ENCODE measurements around the gene OSTM1.

DNA sequence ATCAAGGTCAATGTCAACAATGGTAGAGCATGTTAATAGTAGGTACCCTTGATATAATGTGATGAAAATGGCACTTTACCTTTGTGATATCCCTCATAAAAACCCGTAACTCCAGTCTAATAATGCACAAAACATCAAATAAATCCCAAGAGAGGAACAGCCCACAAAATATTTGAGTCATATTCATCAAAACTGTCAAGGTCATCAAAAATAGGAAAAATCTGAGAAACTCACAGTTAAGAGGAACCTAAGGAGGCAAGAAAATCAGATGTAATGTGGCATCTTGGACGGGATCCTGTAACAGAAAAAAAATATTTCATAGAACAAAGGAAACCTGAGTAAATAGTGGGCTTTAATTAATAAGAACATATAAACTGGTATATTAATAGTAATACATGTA, 25.5 kb upstream of the OSTM1 start:
- TF ChIP-seq EZH2 (IDR thresholded peaks at IDR 0.05; ENCODE audit: borderline replicate concordance, insufficient read depth, low read length, poor library complexity, severe bottlenecking) (no peak), EP300 (conservative IDR thresholded peaks at IDR 0.05; ENCODE audit: poor library complexity, severe bottlenecking) (no peak), SMC3 (conservative IDR thresholded peaks at IDR 0.05; ENCODE audit: poor library complexity) (no peak), POLR2AphosphoS5 (IDR thresholded peaks at IDR 0.05) (no peak)
- TF ChIP-seq, protein P1, sequence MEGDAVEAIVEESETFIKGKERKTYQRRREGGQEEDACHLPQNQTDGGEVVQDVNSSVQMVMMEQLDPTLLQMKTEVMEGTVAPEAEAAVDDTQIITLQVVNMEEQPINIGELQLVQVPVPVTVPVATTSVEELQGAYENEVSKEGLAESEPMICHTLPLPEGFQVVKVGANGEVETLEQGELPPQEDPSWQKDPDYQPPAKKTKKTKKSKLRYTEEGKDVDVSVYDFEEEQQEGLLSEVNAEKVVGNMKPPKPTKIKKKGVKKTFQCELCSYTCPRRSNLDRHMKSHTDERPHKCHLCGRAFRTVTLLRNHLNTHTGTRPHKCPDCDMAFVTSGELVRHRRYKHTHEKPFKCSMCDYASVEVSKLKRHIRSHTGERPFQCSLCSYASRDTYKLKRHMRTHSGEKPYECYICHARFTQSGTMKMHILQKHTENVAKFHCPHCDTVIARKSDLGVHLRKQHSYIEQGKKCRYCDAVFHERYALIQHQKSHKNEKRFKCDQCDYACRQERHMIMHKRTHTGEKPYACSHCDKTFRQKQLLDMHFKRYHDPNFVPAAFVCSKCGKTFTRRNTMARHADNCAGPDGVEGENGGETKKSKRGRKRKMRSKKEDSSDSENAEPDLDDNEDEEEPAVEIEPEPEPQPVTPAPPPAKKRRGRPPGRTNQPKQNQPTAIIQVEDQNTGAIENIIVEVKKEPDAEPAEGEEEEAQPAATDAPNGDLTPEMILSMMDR (IDR thresholded peaks at IDR 0.05; ENCODE audit: poor library complexity, severe bottlenecking), result no peak
- TF ChIP-seq, protein P2, sequence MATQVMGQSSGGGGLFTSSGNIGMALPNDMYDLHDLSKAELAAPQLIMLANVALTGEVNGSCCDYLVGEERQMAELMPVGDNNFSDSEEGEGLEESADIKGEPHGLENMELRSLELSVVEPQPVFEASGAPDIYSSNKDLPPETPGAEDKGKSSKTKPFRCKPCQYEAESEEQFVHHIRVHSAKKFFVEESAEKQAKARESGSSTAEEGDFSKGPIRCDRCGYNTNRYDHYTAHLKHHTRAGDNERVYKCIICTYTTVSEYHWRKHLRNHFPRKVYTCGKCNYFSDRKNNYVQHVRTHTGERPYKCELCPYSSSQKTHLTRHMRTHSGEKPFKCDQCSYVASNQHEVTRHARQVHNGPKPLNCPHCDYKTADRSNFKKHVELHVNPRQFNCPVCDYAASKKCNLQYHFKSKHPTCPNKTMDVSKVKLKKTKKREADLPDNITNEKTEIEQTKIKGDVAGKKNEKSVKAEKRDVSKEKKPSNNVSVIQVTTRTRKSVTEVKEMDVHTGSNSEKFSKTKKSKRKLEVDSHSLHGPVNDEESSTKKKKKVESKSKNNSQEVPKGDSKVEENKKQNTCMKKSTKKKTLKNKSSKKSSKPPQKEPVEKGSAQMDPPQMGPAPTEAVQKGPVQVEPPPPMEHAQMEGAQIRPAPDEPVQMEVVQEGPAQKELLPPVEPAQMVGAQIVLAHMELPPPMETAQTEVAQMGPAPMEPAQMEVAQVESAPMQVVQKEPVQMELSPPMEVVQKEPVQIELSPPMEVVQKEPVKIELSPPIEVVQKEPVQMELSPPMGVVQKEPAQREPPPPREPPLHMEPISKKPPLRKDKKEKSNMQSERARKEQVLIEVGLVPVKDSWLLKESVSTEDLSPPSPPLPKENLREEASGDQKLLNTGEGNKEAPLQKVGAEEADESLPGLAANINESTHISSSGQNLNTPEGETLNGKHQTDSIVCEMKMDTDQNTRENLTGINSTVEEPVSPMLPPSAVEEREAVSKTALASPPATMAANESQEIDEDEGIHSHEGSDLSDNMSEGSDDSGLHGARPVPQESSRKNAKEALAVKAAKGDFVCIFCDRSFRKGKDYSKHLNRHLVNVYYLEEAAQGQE (IDR thresholded peaks at IDR 0.05; ENCODE audit: borderline replicate concordance), result no peak

All from neural cell (in vitro differentiated cells).